Transverse colon (tissue), 4 donors: ENCODE measurements around the gene LIPI.
"Not testable (repeated sequence)": the region's sequence is repeated elsewhere in the genome, so short reads cannot be mapped to it uniquely, and the experiment has no call there.

Experiments used
- CTCF ChIP-seq, 5 experiments: fragments of 200-600 bp in 3 of 5; fragments of 450-650 bp in 2 of 5; sonication (generic) in 3 of 5; IDR thresholded peaks; 1 replicate in 2 of 5; 2 replicates in 3 of 5; pipeline ENCODE4 v1.5.1; 2016 to 2017; ENCODE audit warnings: antibody characterized with exemption in 5 of 5, inconsistent platforms in 3 of 5, mild to moderate bottlenecking in 2 of 5, moderate library complexity in 1 of 5
- POLR2A ChIP-seq: fragments of 450-650 bp; IDR thresholded peaks from one replicate; pipeline ENCODE4 v1.6.1; 2016; ENCODE audit warnings: antibody characterized with exemption, mild to moderate bottlenecking, moderate library complexity
- POLR2AphosphoS5 ChIP-seq, 3 donors: sonication (generic); formaldehyde crosslinking; IDR thresholded peaks; one replicate each; pipeline ENCODE4 v1.6.1; 2016; ENCODE audit warnings: antibody characterized with exemption in 3 of 3

- TF ChIP-seq CTCF (IDR thresholded peaks at IDR 0.05); POLR2AphosphoS5 (IDR thresholded peaks at IDR 0.05); POLR2A: not testable (repeated sequence)
These were observed 106.2 kb downstream of the LIPI start for GRCh38 chr21:14104564-14104963.
